ENCODE data around the gene TRAPPC6A.

DNA sequence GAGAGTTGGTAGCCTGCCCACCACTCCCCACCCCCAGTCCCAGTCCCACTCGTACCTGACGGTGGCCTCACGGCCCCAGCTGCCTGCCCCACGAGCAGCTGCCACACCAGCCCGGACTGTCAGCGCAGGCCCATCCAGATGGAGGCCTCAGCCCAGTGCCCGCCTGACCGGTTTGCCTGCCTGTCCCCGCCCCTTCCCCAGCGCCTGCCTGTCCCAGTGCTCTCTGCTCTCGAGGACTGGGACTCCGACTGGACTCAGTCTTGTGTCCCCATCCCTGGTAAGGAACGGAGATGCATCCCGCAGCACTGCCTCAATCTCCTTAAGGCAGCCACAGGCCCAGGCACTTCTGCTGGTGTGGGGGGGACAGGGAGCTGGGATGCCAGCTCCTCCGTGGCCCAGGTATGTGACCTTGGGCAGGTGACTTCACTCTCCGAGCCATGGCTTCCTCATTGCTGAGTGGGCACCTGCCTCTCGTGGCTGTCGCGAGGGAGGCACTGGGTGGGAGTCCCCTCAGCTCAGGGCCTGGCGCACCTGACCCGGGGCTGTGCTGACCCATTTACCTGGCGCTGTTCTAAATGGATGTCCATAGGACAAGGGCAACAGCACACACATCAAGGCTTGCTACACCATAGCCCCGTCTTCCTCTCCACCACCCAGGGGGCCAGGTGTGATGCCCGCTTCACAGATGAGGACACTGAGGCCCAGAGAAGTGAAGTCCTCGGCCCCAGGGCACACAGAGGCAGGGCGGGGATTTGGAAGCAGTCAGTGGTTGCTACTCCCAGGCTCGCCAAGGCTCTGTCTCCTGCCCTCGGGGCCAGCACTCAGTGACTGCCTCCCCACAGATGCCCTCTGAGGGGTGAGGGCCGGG, 16.9 kb downstream of the TRAPPC6A start, which contains the start of gene NKPD1:
- TF ChIP-seq, protein P1, sequence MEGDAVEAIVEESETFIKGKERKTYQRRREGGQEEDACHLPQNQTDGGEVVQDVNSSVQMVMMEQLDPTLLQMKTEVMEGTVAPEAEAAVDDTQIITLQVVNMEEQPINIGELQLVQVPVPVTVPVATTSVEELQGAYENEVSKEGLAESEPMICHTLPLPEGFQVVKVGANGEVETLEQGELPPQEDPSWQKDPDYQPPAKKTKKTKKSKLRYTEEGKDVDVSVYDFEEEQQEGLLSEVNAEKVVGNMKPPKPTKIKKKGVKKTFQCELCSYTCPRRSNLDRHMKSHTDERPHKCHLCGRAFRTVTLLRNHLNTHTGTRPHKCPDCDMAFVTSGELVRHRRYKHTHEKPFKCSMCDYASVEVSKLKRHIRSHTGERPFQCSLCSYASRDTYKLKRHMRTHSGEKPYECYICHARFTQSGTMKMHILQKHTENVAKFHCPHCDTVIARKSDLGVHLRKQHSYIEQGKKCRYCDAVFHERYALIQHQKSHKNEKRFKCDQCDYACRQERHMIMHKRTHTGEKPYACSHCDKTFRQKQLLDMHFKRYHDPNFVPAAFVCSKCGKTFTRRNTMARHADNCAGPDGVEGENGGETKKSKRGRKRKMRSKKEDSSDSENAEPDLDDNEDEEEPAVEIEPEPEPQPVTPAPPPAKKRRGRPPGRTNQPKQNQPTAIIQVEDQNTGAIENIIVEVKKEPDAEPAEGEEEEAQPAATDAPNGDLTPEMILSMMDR (conservative IDR thresholded peaks at IDR 0.05 in 1 of 2, IDR thresholded peaks at IDR 0.05 in 1 of 2; ENCODE audit: low read depth in 1 of 2, low read length in 2 of 2): no peak
- no peak for TF ChIP-seq EZH2 (IDR thresholded peaks at IDR 0.05; ENCODE audit: low read length, missing control alignments)

Data from fibroblast of lung (primary cell).